HG02588 (cell line): ENCODE measurements around the gene OCIAD2.
"Not testable (repeated sequence)": the region's sequence is repeated elsewhere in the genome, so short reads cannot be mapped to it uniquely, and the experiment has no call there.

Source experiments
- ATAC-seq: cut with Tn5 transposase; IDR thresholded peaks from one replicate; pipeline ENCODE4 v1.9.1; 2021; ENCODE audit warnings: mild to moderate bottlenecking, moderate library complexity; ENCODE audit not compliant: unreplicated experiment

The OCIAD2 gene

DNA sequence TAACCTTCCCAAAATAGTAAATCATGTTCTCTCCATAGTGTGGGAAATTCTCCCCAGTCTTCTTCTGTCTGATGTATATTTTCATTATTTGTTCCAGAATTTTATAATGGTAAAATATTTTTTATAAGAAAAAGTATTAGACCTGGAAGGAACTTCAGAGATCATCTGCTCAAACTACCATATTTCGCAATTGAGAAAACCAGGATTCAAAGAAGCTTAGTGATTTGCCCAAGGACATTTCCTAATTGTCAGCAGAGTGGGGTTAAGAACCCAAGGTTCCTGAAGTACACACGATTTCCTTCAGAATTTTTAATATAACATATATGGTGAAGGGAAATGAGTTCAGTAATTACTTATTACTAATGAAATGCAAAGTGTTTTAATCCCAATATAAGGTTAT, 51.6 kb downstream of the OCIAD2 start:
- no peak for ATAC-seq

DNA sequence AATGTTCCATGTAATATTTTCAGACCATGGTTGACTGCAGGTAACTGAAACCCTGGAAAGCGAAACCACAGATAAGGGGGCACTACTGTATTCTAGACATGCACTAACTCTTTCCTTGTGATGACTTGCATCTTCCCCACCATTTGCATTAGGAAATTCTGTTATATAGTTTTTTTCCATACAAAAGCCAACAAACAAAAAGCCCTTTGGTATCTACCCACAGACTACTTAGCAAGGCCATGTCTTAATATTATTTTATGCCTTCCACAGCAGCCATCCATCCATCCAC, 52.2 kb downstream of the OCIAD2 start:
- no peak for ATAC-seq

GRCh38 chr4:48853604-48854394, 52.8 kb downstream of the OCIAD2 start:
- no peak for ATAC-seq

- no peak for ATAC-seq
Observed at GRCh38 chr4:48851651-48852050, 54.9 kb downstream of the OCIAD2 start.

DNA sequence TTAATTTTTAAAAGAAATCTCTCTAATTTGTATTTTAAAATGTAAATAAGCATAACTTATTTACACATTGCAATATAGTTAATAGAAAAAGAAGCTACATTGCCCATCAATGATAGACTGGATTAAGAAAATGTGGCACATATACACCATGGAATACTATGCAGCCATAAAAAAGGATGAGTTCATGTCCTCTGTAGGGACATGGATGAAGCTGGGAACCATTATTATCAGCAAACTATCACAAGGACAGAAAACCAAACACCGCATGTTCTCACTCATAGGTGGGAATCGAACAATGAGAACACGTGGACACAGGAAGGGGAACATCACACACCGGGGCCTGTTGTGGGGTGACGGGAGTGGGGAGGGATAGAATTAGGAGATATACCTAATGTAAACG, 57.8 kb downstream of the OCIAD2 start:
- not testable (repeated sequence) for ATAC-seq

DNA sequence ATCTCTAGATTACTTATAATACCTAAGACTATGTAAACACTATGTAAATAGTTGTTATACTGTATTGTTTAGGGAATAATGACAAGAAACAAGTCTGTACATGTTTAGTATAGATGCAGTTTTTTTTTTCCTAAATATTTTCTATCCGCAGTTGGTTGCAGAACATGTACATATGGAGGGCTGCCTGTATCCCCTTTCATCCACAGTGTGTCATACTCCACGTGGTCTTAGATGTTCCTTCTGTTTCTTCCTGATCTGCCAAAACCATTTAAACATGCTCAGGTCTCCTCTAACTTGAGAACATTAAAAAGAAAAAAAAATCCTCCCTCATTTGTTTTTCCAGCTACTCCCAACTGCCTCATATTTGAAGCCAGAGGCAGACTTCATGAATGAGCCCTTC, 61.7 kb downstream of the OCIAD2 start:
- ATAC-seq, result no peak

DNA sequence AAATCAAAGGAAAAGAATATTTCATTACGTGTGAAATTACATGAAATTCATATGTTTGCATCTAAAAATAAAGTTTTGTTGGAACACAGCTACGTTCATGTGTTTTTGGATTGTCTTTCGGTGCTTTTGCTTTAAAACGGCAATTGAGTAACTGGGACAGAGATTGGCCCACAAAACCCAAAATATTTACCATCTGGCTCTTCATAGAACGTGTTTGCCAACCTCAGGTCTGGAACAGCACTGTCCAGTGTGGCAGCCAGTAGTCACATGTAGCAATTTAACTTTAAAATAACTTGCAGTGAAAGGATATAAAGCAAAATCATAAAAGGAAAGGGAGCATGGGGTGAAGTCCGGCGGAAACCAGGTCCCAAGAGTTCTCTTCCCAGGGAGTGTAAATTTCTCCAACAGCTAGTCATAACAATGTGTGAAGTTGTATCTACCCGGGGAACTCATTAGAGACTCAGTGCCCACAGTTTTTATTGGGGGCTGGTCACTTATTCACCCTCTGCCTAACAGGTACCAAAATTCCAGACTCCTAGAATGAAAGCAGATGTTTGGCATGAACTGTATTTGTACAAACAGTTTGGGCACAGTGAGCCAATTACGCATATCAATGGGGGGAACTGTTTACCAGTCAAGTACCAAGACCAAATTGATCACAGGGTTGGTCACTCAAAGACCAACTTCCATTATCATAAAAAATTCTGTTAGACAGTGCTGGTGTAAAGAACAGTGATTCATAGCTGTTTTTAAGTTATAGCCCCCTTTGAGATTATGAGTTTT, 65.3 kb downstream of the OCIAD2 start:
- no peak for ATAC-seq

GRCh38 chr4:48836658-48837057, 69.9 kb downstream of the OCIAD2 start:
- no peak for ATAC-seq
